NCI-H748 (cell line): ENCODE data around the gene BATF.

Experiments used
- DNase-seq: peaks from one replicate; lab custom pipeline; 2025; ENCODE audit not compliant: unreplicated experiment; lab: John Stamatoyannopoulos, UW

The BATF gene

DNA sequence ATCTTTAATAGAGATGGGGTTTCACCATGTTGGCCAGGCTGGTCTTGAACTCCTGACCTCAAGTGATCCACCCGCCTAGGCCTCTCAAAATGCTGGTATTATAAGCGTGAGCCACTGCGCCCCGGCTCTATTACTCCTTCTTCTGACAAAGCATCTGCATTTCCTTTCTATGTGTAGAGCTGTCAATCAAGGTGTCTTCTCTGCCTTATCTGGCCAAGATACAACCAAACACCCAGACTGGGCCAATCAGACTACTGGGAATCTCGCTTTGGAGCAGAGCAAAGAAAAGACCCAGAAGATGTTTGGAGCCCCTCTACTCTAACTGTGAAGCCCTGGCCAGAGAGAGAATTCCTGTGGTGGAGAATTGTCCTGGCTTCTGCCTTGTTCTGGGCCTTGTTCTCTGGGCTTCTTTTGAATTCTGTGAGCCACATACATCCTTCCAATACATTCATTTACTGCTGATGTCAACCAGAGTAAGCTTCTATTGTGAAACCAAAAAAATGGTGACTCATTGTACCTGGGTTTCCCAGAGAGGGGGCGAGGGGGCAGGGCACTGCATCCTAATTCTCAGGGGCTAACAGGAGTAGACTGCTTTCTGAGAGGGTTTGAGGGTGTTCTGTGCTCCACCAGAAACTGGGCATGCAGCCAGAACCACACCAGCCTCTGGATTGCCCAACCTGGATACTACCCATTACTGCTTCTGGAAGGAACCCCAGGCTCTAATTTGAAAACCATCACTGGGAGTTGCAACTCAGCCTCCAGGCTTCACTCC is 37.4 kb downstream of the BATF start:
- DNase-seq, result no peak

DNA sequence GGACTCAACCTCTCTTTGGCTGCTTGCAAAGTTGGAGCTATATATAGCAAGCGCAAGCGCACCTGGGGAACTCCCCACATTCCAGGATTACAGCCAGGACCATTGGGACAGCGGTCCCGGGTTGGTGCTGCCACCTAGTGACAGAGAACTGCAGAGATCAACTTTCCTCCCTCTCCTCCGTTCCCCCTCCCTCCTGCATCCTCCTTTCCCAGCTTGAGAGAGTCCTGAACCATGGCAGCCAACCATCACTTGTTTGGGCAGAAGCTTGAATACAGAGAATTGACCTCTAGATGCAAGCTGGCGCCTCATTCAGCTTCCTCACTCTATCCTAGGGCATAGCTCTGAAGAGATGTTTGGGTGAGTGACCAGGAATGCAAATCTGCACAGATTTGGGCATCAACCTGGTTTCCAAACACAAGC is 38.8 kb downstream of the BATF start:
- DNase-seq, result peak; percentile 68

DNA sequence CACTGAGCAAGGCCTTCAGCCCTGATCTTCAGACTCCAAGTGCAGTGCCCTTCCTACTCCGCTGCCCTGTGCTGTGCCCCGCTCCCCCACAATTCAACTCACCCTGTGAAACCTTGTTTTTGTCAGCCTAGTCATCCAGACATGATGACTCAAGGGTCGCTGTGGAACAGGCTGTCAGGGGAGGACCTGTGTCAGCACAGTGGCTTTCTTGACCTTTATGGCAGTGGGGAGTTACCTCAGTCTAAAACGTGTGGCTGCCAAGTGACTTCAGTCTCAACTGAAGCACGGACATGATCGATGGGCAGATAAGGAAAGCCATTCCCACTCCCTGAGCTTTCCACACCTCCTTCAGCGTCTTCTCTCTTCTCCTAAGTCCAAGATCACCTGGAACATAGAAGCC is 39.8 kb downstream of the BATF start:
- no peak for DNase-seq

- no peak for DNase-seq
Observed at GRCh38 chr14:75562489-75562888, 40.2 kb downstream of the BATF start.

GRCh38 chr14:75563931-75564330 is 41.7 kb downstream of the BATF start:
- no peak for DNase-seq

DNA sequence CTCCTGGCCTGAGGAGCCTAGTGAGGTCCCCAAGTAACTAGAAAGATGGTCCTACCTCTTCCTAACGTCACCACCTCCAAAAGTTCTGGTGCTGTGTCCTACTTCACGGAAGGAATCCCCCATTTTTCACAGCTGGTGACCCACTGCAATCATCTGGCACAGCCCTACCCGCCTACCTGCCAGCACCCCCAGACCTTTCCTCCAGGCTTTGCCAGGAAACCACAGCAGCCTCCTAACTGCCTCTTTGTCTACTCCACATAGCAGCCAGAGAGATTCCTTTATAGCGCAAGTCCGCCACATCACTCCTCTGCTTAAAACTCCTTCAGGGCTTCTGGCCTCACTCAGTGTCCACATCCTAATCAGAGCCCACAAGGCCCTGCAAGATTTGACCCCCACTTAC is 42.8 kb downstream of the BATF start:
- DNase-seq, result no peak

DNA sequence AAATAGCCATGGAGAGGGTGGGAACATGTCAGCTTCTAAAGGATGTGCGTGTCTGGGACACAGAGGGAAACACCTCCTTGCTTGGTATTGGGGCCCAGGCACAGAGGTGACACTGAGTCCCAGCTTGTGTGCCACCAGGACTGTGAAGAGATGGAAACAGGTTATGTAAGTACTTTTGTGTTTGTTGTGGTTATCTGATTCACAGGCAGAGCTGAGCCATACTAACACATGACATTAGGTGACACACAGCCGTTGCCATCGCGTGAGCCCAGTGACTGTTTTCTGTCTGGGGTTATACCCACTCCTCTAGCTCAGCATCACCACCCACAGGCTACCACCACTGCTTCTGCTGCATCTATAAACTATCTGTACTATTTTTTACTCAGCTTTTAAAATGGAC is 44.1 kb downstream of the BATF start:
- DNase-seq, result no peak

DNA sequence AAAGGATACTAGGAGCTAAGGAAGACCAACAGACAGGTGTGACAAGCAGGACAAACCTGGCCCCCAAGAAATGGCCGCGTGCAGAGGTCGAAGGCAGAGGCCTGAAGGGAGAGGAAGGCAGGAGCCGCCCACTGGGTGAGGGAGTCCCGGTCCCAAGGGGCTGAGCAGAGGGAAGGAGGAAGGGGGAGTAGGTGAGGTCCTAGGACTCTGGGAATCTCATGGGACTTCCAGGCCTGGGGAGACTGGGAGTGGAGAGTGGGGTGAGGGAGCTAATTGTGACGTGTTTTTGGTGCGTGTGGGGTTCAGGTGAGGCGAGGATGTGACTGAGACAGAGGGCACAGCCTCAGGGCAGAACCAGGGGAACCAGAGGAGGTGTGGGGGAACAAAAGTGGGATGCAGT is 44.5 kb downstream of the BATF start:
- DNase-seq, result no peak

- DNase-seq, result no peak
Observed at GRCh38 chr14:75568140-75568539, 45.9 kb downstream of the BATF start.

DNA sequence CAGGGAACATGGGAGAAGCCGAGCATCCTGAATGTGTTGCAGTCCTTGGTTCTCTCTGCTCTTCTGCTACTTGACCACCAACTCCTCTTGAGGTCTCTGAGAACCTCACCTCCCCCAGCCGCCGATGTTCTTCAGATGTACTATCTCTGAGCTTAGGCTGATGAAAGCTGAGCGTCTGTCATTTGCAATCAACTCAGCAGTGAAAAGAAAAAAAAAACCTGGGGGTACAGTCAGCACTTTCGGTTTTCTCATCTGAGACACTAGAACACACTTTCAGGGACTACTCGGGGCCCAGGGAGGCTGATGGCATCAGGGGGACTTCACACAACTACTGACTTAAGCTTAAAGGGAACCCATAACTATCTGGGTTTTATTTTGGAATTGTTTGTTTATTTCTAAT is 46.5 kb downstream of the BATF start:
- DNase-seq, result no peak

- no peak for DNase-seq
Observed at GRCh38 chr14:75570797-75571196, 48.5 kb downstream of the BATF start.

GRCh38 chr14:75572104-75572503 is 49.8 kb downstream of the BATF start:
- DNase-seq, result no peak

GRCh38 chr14:75577090-75577489 is 54.8 kb downstream of the BATF start:
- DNase-seq, result no peak

GRCh38 chr14:75577729-75578101 is 55.4 kb downstream of the BATF start:
- peak; percentile 69 for DNase-seq

DNA sequence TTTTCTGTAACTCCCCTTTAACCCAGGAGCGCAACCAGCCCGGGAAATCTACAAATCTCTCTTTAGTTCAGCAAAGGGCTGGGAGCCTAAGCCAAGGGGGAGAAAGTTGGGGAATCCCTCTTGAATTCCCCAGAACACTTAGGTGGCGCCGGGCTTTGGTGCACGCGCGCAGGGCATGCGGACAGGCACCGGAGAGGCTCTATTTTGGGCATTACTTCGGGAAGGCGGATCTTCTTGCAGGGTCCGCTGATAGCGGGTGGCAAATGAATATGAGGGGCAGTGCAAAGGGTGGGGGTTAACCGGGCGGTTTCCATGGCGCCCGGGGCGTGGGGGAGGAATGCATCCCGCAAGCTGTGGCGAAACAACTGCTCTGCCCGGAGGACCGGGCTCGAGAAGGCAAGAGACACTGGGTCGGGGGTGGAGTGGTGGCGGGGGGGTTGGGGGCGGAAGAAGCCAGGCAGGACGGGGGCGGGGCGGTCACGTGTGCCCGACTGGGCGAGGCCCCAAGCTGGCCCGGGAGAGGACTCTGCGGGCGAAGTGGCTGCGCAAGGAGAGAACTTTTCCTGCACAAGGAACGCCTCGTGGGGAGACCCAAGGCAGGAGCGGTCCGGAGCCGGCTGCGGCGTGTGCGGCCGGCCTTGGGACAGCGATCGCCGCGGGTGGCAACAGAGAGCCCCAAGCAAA is 56.0 kb downstream of the BATF start, which contains the start of gene FLVCR2:
TSS of gene FLVCR2 (plus strand) at position 519 of the 684 bp plus-strand sequence. CDS start 353 bp downstream, outside the sequence.
- peak; percentile 56 for DNase-seq

- DNase-seq, result no peak
Observed at GRCh38 chr14:75578786-75579337, 56.6 kb downstream of the BATF start.

- DNase-seq, result peak; percentile 76
Observed at GRCh38 chr14:75579338-75579864, 57.1 kb downstream of the BATF start.

- DNase-seq, result no peak
Observed at GRCh38 chr14:75579882-75580281, 57.6 kb downstream of the BATF start.

DNA sequence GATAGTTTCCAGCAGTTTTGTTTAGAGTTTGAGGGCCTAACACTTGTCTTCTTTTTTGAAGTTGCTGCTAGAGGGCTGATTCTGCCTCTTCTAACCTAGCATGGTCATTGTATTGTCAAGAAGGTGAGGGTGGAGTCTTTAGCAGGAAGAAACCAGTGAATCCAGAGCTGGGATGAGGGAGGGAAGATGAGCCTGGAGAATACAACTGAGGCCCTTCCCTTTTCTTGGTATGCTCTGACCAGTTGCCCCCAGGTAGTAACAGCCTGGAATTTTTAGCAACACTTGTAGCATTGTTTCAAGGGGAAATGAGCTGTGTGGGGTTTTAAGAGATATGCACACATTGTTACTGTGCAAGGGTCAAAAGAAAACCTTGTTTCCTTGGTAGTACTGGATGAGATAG is 65.1 kb downstream of the BATF start:
- no peak for DNase-seq

- no peak for DNase-seq
Observed at GRCh38 chr14:75589931-75590330, 67.7 kb downstream of the BATF start.

DNA sequence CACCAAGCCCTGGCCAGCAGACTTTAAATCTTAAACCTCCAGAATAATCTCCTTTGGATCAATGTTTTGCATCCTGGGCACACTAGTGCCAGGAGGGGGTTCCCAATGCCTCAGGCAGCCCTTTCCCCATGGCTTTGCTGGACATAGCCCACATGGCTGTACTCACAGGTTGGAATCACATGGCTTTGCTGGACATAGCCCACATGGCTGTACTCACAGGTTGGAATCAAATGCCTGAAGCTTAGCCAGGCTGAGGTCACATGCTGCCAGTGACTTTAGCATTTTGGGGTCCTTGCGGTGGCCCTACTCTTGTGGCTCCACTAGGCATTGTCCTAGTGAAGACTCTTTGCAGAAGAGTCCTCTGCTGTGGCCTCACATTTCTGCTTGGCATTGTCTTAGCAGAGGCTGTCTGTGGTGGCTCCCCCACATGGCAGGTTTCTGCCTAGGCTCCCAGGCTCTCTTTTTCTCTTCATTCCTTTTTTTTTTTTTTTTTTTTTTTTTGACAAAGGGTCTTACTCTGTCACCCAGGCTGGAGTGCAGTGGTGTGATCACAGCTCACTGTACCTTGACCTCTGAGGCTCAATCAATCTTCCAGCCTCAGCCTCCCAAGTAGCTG is 69.2 kb downstream of the BATF start:
- no peak for DNase-seq
